ENCODE results near the gene PCLAF. TPM values are rescaled to one million over a fixed set of nuclear protein-coding genes. Genes with fewer than 3 reads are reported as not detected.
"Not testable (repeated sequence)": the region's sequence is repeated elsewhere in the genome, so short reads cannot be mapped to it uniquely, and the experiment has no call there.

Gene PCLAF
- total RNA-seq, 6 experiments from 2014 or later, result 23.8 to 67.2 (median 55.5) TPM

- Mint-ChIP-seq H3K9me3 (no peaks in the 10 kb centered on the region), H3K27me3 (ENCODE audit: insufficient read depth) (no peaks in the 10 kb centered on the region; the same call in 1 of the 2 replicates), H3K4me3 (peak overlapping the region; percentile 94), H3K4me1 (ENCODE audit: low read depth) (peaks cover 33% of the 10 kb centered on the region), H3K27ac (peak overlapping the region; percentile 43), H3K36me3 (ENCODE audit: low read depth) (no peaks in the 10 kb centered on the region)
- no peak for TF ChIP-seq CTCF (IDR thresholded peaks at IDR 0.05)
- no peak for DNase-seq
Observed at GRCh38 chr15:64379216-64379960, 1.9 kb downstream of the PCLAF start.

- Mint-ChIP-seq H3K27me3 (ENCODE audit: insufficient read depth) (no peaks in the 10 kb centered on the region), H3K9me3 (no peaks in the 10 kb centered on the region), H3K4me3 (no peak overlapping the region), H3K27ac (no peak overlapping the region), H3K36me3 (ENCODE audit: low read depth) (no peaks in the 10 kb centered on the region), H3K4me1 (ENCODE audit: low read depth) (peaks cover 4% of the 10 kb centered on the region; the same call in 1 of the 2 replicates)
- no peak for TF ChIP-seq CTCF (IDR thresholded peaks at IDR 0.05)
- DNase-seq, result no peak
Observed at GRCh38 chr15:64373360-64373759, 7.9 kb downstream of the PCLAF start.

- H3K27me3 Mint-ChIP-seq (ENCODE audit: insufficient read depth); H3K36me3 Mint-ChIP-seq (ENCODE audit: low read depth); DNase-seq; H3K4me3 Mint-ChIP-seq; H3K27ac Mint-ChIP-seq; H3K9me3 Mint-ChIP-seq; H3K4me1 Mint-ChIP-seq (ENCODE audit: low read depth): not testable (repeated sequence)
Observed at GRCh38 chr15:64371383-64371782, 9.9 kb downstream of the PCLAF start.

- Mint-ChIP-seq H3K27me3 (ENCODE audit: insufficient read depth) (no peaks in the 10 kb centered on the region), H3K9me3 (no peaks in the 10 kb centered on the region)
- no peak for DNase-seq
Observed at GRCh38 chr15:64369078-64369607, 12.1 kb downstream of the PCLAF start.

GRCh38 chr15:64361259-64361658 lies 20.0 kb downstream of the PCLAF start:
- H3K36me3 Mint-ChIP-seq (ENCODE audit: low read depth), result no peaks in the 10 kb centered on the region
- no peaks in the 10 kb centered on the region for H3K9me3 Mint-ChIP-seq
- peaks cover 7% of the 10 kb centered on the region for H3K4me1 Mint-ChIP-seq (ENCODE audit: low read depth)
- no peak overlapping the region for H3K27ac Mint-ChIP-seq
- no peak for DNase-seq
- H3K27me3 Mint-ChIP-seq (ENCODE audit: insufficient read depth), result no peaks in the 10 kb centered on the region
- no peak overlapping the region for H3K4me3 Mint-ChIP-seq
- TF ChIP-seq CTCF (IDR thresholded peaks at IDR 0.05), result no peak

More at GRCh38 chr15:64369078-64369607, 12.1 kb downstream of the PCLAF start:
- Mint-ChIP-seq H3K27ac (no peak overlapping the region), H3K36me3 (ENCODE audit: low read depth) (no peaks in the 10 kb centered on the region), H3K4me3 (no peak overlapping the region), H3K4me1 (ENCODE audit: low read depth) (peaks cover 4% of the 10 kb centered on the region; the same call in 1 of the 2 replicates)
- no peak for TF ChIP-seq CTCF (IDR thresholded peaks at IDR 0.05)

- H3K36me3 Mint-ChIP-seq (ENCODE audit: low read depth), result no peaks in the 10 kb centered on the region
- peak overlapping the region; percentile 94 for H3K27ac Mint-ChIP-seq
- peak; percentile 7; the same call in 1 of the 2 replicates for TF ChIP-seq CTCF (IDR thresholded peaks at IDR 0.05)
- peaks cover 21% of the 10 kb centered on the region for H3K4me1 Mint-ChIP-seq (ENCODE audit: low read depth)
- peaks cover 3% of the 10 kb centered on the region for H3K27me3 Mint-ChIP-seq (ENCODE audit: insufficient read depth)
- no peak for DNase-seq
- peak overlapping the region; percentile 93 for H3K4me3 Mint-ChIP-seq
- H3K9me3 Mint-ChIP-seq, result no peaks in the 10 kb centered on the region
Observed at GRCh38 chr15:64356710-64357040, 24.6 kb downstream of the PCLAF start.
